Measurements from ENCODE around the gene HSPA5.
"Not testable (repeated sequence)": the region's sequence is repeated elsewhere in the genome, so short reads cannot be mapped to it uniquely, and the experiment has no call there.

The HSPA5 gene

GRCh38 chr9:125194466-125194865 is 46.7 kb downstream of the HSPA5 start:
- not testable (repeated sequence) for DNase-seq (ENCODE audit: low read depth in 2 of 2, low spot score in 1 of 2)

- no peak for DNase-seq (ENCODE audit: low read depth in 2 of 2, low spot score in 1 of 2)
Observed at GRCh38 chr9:125190361-125190801, 50.8 kb downstream of the HSPA5 start.

- peak; percentile 92 to 93 for DNase-seq (ENCODE audit: low read depth in 2 of 2, low spot score in 1 of 2)
Observed at GRCh38 chr9:125189361-125190289, 51.5 kb downstream of the HSPA5 start, which contains the start of gene PPP6C. PPP6C (minus strand) TSS chr9:125189803; CDS start chr9:125189718, 85 bp downstream.

GRCh38 chr9:125189011-125189360 is 52.2 kb downstream of the HSPA5 start:
- DNase-seq (ENCODE audit: low read depth in 2 of 2, low spot score in 1 of 2): no peak

Data from stimulated activated CD8-positive, alpha-beta memory T cell treated with anti-CD3 and anti-CD28 coated beads, Interleukin-4, amount 100 ng/mL, for 4 hours (primary cell).